NCI-H1694 treated with DMSO at 0.1 percent for 48 hours (cell line): ENCODE data around the gene TIMM44.
"Not testable (repeated sequence)": the region's sequence is repeated elsewhere in the genome, so short reads cannot be mapped to it uniquely, and the experiment has no call there.

ENCODE experiments used
- DNase-seq: peaks from one replicate; lab custom pipeline; 2025; lab: John Stamatoyannopoulos, UW

TIMM44 gene

GRCh38 chr19:7925171-7925851, 18.2 kb downstream of the TIMM44 start:
- peak; percentile 51 for DNase-seq

DNA sequence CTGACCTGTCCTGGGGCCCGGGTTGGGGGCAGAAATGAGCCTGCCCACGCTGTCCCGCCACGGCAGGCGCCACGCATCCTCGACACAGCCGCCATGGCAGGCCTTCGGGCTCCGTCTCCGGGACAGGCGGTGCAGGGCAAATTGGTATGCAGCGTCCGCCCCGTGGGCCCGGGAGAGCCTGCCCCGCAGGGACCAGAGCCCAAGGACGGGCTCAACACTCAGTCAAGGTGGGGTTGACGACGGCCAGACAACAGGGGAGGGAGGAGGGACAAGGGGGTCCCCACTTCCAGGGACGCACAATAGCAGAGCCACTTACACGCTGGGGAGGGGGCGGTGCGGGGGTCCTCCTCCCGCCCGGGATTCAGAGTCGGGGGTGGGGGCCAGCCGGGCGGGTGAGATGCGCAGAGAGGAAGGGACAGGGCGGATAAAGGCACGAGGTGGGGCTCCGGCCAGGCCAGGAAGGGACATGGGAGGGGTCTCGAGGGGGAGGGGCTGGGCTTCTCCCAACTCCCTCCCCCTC, 18.8 kb downstream of the TIMM44 start:
- DNase-seq: no peak

GRCh38 chr19:7924241-7924640, 19.2 kb downstream of the TIMM44 start:
- DNase-seq: no peak

DNA sequence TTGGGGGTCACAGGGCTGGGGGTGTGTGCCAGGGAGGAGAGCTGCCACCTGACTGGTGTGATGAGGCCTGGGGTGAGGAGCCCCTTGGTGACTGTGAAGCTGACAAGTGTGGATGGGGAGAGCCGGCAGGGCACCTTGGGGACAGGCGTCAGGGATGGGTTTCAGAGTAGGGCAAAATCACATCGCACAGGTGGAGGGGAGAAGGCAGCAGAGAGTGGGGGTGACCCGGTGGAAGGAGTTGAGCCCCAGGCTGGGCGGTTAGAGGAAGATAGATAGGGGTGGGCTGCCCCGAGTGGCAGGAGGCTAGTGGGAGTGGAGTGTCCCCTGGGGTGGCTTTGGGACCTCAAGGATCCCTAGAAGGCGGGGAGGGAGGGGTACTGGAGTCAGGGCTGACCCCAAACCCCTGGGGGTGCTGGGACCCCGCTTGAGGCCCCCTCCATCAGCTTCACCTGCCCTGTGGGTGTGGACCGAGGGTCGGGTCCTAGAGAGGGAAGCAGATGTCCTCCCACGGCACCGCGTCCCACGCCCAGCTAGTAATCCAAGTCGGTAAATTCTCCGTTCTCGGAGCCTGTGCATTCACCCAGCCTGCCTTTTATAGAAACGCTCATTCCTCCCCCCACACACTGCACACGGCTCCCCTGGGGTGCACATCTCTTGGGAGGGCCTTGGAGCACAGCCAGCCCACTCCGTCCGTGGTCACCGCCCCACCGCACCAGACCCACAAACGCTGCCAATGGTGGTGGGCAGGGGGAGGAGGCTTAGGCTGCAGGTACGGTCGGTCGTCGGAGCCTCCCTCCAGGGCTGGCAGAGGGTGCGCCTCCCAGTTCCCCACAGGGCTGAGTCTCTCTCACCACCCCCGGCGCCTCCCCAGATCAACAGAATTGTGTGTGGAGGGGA, 19.9 kb downstream of the TIMM44 start:
- no peak for DNase-seq

- DNase-seq: no peak
These were observed 20.6 kb downstream of the TIMM44 start for GRCh38 chr19:7922836-7923195.

GRCh38 chr19:7921967-7922835, 21.3 kb downstream of the TIMM44 start:
- DNase-seq: no peak

DNA sequence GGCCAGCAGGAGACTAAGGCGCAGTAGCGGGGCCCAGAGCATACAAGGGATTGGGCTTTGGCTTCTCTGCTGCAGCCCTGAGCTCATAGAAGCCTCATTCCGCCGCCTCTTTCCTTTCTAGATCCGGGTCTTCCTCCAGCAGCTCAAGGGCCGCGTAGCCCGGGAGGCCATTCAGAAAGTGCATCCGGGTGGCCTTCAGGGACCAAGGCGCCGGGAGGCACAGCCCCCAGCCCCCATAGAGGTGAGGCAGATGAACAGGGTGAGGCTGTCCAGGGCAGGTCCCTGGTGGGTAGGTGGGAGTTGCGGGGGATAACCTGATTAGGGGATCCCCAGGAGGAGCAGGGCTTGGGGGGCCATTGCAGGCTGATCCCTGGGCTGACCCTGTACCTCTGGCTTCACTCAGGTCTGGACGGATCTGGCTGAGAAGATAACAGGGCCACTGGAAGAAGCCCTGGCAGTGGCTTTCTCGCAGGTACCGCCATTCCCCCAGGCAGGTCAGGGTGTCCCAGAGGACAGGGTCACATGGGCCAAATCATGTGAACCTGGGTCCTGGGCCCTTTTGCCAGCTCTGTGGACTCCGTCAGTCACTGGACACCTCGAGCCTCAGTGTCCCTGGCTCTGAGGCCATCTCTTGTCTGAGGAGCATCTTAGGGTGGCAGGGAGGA, 22.0 kb downstream of the TIMM44 start:
- DNase-seq: no peak

GRCh38 chr19:7920519-7921301, 22.8 kb downstream of the TIMM44 start:
- peak; percentile 82 for DNase-seq

DNA sequence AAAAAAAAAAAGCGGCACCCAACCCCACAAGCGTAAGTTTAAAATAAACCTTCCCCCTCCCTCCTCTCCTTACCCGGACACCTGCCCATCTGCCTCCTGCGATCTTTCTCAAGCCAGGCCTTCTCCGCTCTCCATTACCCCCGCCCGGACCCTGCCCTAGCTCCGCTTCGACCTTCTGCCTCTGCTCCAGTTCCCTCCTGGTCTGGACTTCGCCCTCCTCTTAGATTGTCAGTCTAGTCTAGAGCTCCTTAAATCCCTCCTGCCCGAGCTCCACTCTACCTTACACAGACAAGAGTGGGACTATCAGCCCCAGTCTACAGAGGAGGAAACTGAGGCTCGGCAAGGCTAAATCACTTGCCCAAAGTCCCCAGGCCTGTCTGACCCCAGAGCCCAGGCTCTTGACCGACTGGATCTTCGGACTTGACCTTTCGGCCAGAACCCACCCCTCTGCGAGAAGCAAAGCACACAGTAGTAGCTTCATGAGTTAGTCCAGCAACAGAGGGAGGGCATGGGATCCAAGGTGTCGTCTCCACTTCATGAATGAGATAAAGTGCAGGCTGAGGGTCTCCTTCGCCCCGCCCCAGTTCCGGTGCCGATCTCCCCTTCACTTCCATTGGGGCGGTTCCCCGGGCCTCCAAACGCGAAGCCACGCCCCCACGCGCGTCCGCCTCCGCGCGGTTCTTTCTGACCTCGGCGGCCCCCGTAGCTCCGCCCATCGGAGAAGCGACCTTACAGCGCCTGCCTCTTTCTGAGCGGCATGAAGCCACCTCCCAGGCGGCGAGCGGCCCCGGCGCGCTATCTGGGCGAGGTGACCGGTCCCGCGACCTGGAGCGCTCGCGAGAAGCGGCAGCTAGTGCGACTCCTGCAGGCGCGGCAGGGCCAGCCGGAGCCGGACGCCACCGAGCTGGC, 23.6 kb downstream of the TIMM44 start, which contains the start of gene SNAPC2:
Gene SNAPC2 (plus strand): TSS at position 729 of the 909 bp plus-strand sequence. CDS start 29 bp downstream, at position 758.
- peak; percentile 80 for DNase-seq

DNA sequence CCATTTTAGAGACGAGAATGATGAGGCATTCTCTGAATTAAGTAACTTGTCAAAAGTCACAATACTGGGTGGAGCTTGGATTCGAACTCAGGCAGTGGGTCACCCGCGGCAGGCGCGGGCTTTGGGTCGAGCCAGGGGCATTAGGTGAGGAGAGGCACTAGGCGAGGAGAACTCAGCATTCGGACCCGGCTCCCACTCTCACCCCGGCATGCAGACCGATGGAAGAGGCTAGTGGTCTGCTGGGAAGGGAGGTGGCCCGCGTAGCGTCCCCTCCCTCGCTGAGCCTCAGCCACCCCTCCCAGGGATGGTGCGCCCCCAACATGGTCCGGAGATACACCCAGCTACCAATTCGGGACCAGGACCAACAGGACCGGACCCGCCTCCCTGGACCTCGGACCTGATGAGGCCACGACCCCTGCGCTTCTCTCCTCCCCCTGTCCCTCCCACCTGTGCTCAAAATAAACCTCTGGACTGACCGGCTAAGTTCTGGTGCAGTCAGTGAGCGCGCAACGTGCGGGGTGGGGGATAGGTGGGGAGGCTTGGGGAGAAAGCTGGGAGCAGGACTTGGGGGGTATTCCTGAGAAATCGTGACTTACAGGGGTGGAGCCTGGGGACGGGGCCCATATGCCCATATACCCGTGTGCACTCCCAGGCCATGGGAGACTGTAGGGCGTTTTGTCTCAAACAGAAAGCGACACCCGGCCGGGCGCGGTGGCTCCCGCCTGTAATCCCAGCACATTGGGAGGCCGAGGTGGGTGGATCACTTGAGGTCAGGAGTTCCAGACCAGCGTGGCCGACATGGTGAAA, 24.6 kb downstream of the TIMM44 start:
- DNase-seq: no peak

- DNase-seq: not testable (repeated sequence)
These were observed 25.3 kb downstream of the TIMM44 start for GRCh38 chr19:7918062-7918614.

DNA sequence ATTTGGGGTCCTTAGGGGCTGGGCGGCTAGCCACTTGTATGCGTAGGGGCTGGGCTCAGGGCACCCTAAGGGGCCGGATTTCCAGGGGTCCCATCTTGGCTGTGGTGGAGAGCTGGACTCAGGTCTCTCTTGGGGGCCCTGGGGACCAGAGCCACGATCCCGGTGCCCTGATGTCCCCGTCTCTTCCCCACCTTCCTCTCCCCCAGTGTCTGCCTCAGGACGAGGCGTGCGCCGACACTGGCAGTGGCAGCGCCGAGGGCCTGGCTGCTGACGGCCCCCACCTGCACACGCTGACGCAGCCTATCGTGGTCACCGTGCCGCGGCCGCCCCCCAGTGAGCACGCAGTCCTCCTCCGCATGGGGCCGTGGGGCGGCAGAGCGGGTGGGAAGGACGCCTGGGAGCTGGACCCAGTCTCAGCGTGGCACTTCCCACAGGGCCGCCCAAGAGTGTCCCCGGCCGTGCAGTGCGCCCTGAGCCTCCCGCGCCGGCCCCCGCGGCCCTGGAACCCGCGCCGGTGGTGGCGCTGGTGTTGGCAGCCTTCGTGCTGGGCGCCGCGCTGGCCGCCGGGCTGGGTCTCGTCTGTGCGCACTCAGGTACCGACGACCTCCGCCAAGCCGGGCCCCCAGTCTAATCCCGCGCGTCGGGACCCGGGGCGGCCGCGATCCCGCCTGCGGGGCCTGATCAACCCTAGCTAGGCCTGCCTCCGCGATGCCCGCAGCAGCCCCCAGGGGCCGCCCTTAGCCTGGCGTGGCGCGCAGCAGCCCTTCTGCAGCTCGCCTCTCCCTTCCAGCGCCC, 26.0 kb downstream of the TIMM44 start:
- peak; percentile 40 for DNase-seq

GRCh38 chr19:7916955-7917266, 26.6 kb downstream of the TIMM44 start:
- no peak for DNase-seq

- no peak for DNase-seq
These were observed 27.1 kb downstream of the TIMM44 start for GRCh38 chr19:7916103-7916954.

DNA sequence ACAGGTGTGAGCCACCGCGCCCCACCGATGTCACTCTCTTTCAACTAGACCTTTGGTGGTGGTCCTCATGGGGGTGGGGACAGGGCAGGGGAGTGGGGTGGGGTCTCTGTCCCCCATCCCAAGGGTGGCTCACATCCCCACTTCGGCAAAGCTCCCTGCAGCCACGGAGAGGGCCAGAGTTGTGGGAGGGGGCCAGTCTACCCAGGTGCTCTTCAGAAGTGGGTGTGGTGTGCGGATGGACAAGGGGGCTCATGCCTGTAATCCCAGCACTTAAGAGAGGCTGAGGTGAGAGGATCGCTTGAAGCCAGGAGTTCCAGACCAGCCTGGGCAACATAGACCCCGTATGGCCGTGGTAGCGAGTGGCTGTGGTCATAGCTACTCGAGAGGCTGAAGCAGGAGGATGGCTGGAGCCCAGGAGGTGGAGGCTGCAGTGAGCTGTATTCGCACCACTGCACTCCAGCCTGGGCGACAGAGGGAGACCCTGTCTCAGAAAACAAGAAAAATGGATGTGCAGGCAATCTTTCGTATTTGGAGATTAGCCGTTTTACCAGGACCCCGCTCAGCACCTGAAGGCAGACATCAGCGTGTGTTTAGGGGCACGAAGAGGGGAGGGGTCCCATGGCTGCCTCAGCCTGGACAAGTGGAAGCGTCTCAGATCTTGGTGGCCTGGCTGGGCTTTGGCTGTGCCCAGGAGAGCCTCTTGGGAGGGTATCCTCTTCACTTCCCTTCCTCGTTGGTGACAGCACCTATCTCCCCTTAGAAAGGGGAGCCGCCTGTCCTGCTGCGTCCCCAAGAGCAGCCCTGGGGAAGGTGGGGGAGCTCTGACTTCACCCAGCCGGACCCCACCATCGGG, 28.0 kb downstream of the TIMM44 start:
- DNase-seq: no peak

GRCh38 chr19:7914598-7915045, 28.8 kb downstream of the TIMM44 start, which contains the start of gene TGFBR3L:
TSS of gene TGFBR3L (plus strand) at chr19:7914830.
- no peak for DNase-seq
